CD14-positive monocyte (primary cell): ENCODE data around the gene FRMD4A. TPM values are rescaled to one million over a fixed set of nuclear protein-coding genes. Genes with fewer than 3 reads are reported as not detected.
A peak's percentile ranks its signal among the peaks of the same experiment; 100 is the strongest.

Experiments
- DNase-seq, 3 donors: peaks; one replicate each; pipeline ENCODE4 v3.0.0-alpha.2; 2011 to 2022
- H2AFZ ChIP-seq: 2 replicates; pipeline ENCODE4 v1.6.0; 2012; ENCODE audit warnings: mild to moderate bottlenecking, low read depth, low read length, inconsistent platforms; ENCODE audit not compliant: insufficient read depth, poor library complexity, severe bottlenecking
- H3K27ac ChIP-seq, 2 donors: 1 replicate in 1 of 2; 2 replicates in 1 of 2; pipeline ENCODE4 v1.5.1; 2012 to 2013; ENCODE audit warnings: low read length in 2 of 2, control low read depth in 1 of 2, inconsistent platforms in 1 of 2, low read depth in 1 of 2, mild to moderate bottlenecking in 1 of 2
- H3K27me3 ChIP-seq, 2 donors: one replicate each; pipeline versions ENCODE4 v1.6.0 to v1.6.1; 2011 to 2013; ENCODE audit warnings: low read length in 2 of 2; ENCODE audit not compliant: control insufficient read depth in 2 of 2, insufficient read depth in 2 of 2
- H3K36me3 ChIP-seq, 2 donors: replicated peaks in 1 of 2; 1 replicate in 1 of 2; 2 replicates in 1 of 2; pipeline versions ENCODE4 v1.5.1 to v1.6.1; 2012 to 2013; ENCODE audit warnings: low read length in 2 of 2, control low read depth in 1 of 2, inconsistent platforms in 1 of 2, mild to moderate bottlenecking in 1 of 2; ENCODE audit not compliant: insufficient read depth in 2 of 2, control insufficient read depth in 1 of 2
- H3K4me1 ChIP-seq, 2 donors: 1 replicate in 1 of 2; 2 replicates in 1 of 2; pipeline versions ENCODE4 v1.5.1 to v1.6.1; 2012 to 2013; ENCODE audit warnings: low read length in 2 of 2, control low read depth in 1 of 2, inconsistent platforms in 1 of 2, mild to moderate bottlenecking in 1 of 2, moderate library complexity in 1 of 2; ENCODE audit not compliant: insufficient read depth in 2 of 2, control insufficient read depth in 1 of 2
- H3K4me2 ChIP-seq: replicated peaks from 2 replicates; pipeline ENCODE3; 2012; ENCODE audit warnings: low read length, moderate library complexity, mild to moderate bottlenecking; ENCODE audit not compliant: poor library complexity, severe bottlenecking; ENCODE audit errors: extremely low read depth
- H3K4me3 ChIP-seq, 3 experiments: fragments of 200-600 bp in 1 of 3; sonication (generic) in 1 of 3; replicated peaks in 1 of 3; 1 replicate in 2 of 3; 2 replicates in 1 of 3; pipeline ENCODE4 v1.5.1; 2011 to 2013; ENCODE audit warnings: low read length in 3 of 3, mild to moderate bottlenecking in 3 of 3, control low read depth in 2 of 3, low read depth in 2 of 3, inconsistent platforms in 1 of 3, moderate library complexity in 1 of 3
- H3K79me2 ChIP-seq: 2 replicates; pipeline ENCODE4 v1.6.0; 2012; ENCODE audit warnings: mild to moderate bottlenecking, control low read depth, inconsistent platforms, low read length, moderate library complexity; ENCODE audit not compliant: insufficient read depth
- H3K9ac ChIP-seq: 2 replicates; pipeline ENCODE4 v1.6.0; 2017; ENCODE audit warnings: low read length, mild to moderate bottlenecking; ENCODE audit not compliant: insufficient read depth, poor library complexity, severe bottlenecking
- H3K9me3 ChIP-seq, 2 donors: replicated peaks in 1 of 2; 1 replicate in 1 of 2; 2 replicates in 1 of 2; pipeline versions ENCODE4 v1.5.1 to v1.6.1; 2012 to 2013; ENCODE audit warnings: low read length in 2 of 2, control low read depth in 1 of 2; ENCODE audit not compliant: control insufficient read depth in 1 of 2, insufficient read depth in 1 of 2
- H4K20me1 ChIP-seq: 2 replicates; pipeline ENCODE4 v1.6.0; 2012; ENCODE audit warnings: mild to moderate bottlenecking, low read length, control low read depth, moderate library complexity; ENCODE audit not compliant: insufficient read depth
- H3K27ac Mint-ChIP-seq, 7 donors: one replicate each; pipeline ENCODE4 v1.8.0; 2020; ENCODE audit warnings: mild to moderate bottlenecking in 7 of 7, mixed read lengths in 7 of 7, moderate library complexity in 6 of 7, inconsistent platforms in 2 of 7
- H3K27me3 Mint-ChIP-seq, 3 donors: one replicate each; pipeline ENCODE4 v1.8.0; 2021 to 2022; ENCODE audit warnings: low read depth in 3 of 3, mild to moderate bottlenecking in 3 of 3, mixed read lengths in 3 of 3, moderate library complexity in 3 of 3, inconsistent platforms in 1 of 3
- H3K36me3 Mint-ChIP-seq, 2 donors: one replicate each; pipeline ENCODE4 v1.8.0; 2020; ENCODE audit warnings: mixed read lengths in 2 of 2, inconsistent platforms in 1 of 2, mild to moderate bottlenecking in 1 of 2
- H3K4me1 Mint-ChIP-seq: one replicate; pipeline ENCODE4 v1.8.0; 2020; ENCODE audit warnings: mild to moderate bottlenecking, mixed read lengths
- H3K4me3 Mint-ChIP-seq, 2 donors: one replicate each; pipeline ENCODE4 v1.8.0; 2020; ENCODE audit warnings: mild to moderate bottlenecking in 2 of 2, mixed read lengths in 2 of 2, moderate library complexity in 1 of 2
- H3K9me3 Mint-ChIP-seq, 7 donors: one replicate each; pipeline ENCODE4 v1.8.0; 2020 to 2022; ENCODE audit warnings: mixed read lengths in 7 of 7, mild to moderate bottlenecking in 6 of 7, moderate library complexity in 6 of 7, inconsistent platforms in 2 of 7
- CTCF ChIP-seq: fragments of 200-600 bp; IDR thresholded peaks from one replicate; pipeline ENCODE4 v1.8.0; 2022; ENCODE audit warnings: antibody characterized with exemption, mild to moderate bottlenecking
- WGBS: methylation state at CpG from one replicate; pipeline ENCODE4 v1.1.5; 2013; ENCODE audit warnings: missing lambda C conversion rate; ENCODE audit not compliant: insufficient coverage; 5-methylcytosine and 5-hydroxymethylcytosine counted together
- intact Hi-C, 2 donors: fragments of 100-400 bp; cut with micrococcal nuclease; formaldehyde crosslinking; loops; one replicate each; pipeline versions ENCODE4 v1.15.0 to v1.15.1; 2023
- polyA plus RNA-seq, 3 donors: library from polyadenylated mRNA; depleted of rRNA in 1 of 3; unstranded in 2 of 3; stranded (reverse) in 1 of 3; fragments of 300-500 nt in 2 of 3; fragments of >200 nt in 1 of 3; fragmentation: Illumina TruSeq in 2 of 3; gene quantifications; 1 replicate in 2 of 3; 2 replicates in 1 of 3; pipeline ENCODE4 v1.2.3, GENCODE V29; 2012 to 2021

FRMD4A gene
- polyA plus RNA-seq, 3 donors = 0.12 TPM; not detected in 2

GRCh38 chr10:13719425-13719824, 611.3 kb downstream of the FRMD4A start:
- no peak overlapping the region for H3K27ac Mint-ChIP-seq
- Histone ChIP-seq H3K4me3 (no peak overlapping the region), H3K27me3 (no peaks in the 10 kb centered on the region), H3K4me2 (no peak overlapping the region), H3K79me2 (no peaks in the 10 kb centered on the region), H3K27ac (no peak overlapping the region), H3K9ac (no peak overlapping the region), H3K36me3 (no peaks in the 10 kb centered on the region), H3K4me1 (peaks cover 16 to 17% of the 10 kb centered on the region in 2 donors), H3K9me3 (no peaks in the 10 kb centered on the region), H4K20me1 (no peaks in the 10 kb centered on the region), H2AFZ (peak overlapping the region; percentile 7)
- no peak overlapping the region for H3K4me3 Mint-ChIP-seq
- no peak for TF ChIP-seq CTCF
- H3K27me3 Mint-ChIP-seq = peaks cover 0 to 1% (median 0%) of the 10 kb centered on the region in 3 donors
- H3K36me3 Mint-ChIP-seq = no peaks in the 10 kb centered on the region
- 94% methylated on average over 2 of the region's 5 CpGs for WGBS
- peaks cover 18% of the 10 kb centered on the region for H3K4me1 Mint-ChIP-seq
- no peak for DNase-seq
- peaks cover 0 to 4% (median 2%) of the 10 kb centered on the region in 7 donors for H3K9me3 Mint-ChIP-seq
- intact Hi-C loops = no loop called here

- Mint-ChIP-seq H3K27ac (peak overlapping the region in 3 of 7 donors; percentile 13 to 77 (median 74)), H3K9me3 (peaks cover 0 to 4% (median 2%) of the 10 kb centered on the region in 7 donors), H3K4me3 (peak overlapping the region in 1 of 2 donors; percentile 91), H3K36me3 (no peaks in the 10 kb centered on the region), H3K27me3 (peaks cover 0 to 1% (median 0%) of the 10 kb centered on the region in 3 donors), H3K4me1 (peaks cover 18% of the 10 kb centered on the region)
- Histone ChIP-seq H3K27me3 (no peaks in the 10 kb centered on the region), H3K9ac (no peak overlapping the region), H3K4me2 (peak overlapping the region; percentile 82), H3K27ac (peak overlapping the region in 1 of 2 donors; percentile 40), H3K4me1 (peaks cover 16 to 17% of the 10 kb centered on the region in 2 donors), H3K36me3 (no peaks in the 10 kb centered on the region), H2AFZ (no peak overlapping the region), H3K4me3 (peak overlapping the region in 1 of 3 experiments; percentile 73), H3K79me2 (no peaks in the 10 kb centered on the region), H4K20me1 (no peaks in the 10 kb centered on the region), H3K9me3 (no peaks in the 10 kb centered on the region)
- intact Hi-C loops = no loop called here
- no peak for TF ChIP-seq CTCF
- no peak for DNase-seq
- WGBS = 100% methylated on average over 1 of the region's 4 CpGs
These were observed 611.9 kb downstream of the FRMD4A start for GRCh38 chr10:13718820-13719219.
